ENCODE measurements around the gene SYT4.

- no peak for TF ChIP-seq CTCF (conservative IDR thresholded peaks at IDR 0.05; ENCODE audit: low read depth, low read length)
- no peak for TF ChIP-seq POLR2A (IDR thresholded peaks at IDR 0.05; ENCODE audit: low read depth, low read length)
- TF ChIP-seq MAZ (IDR thresholded peaks at IDR 0.05; ENCODE audit: borderline replicate concordance, low read depth, low read length) = no peak
Observed at GRCh38 chr18:43312891-43313290, 35.6 kb upstream of the SYT4 start.
